Muscle of arm (tissue), 12 donors: ENCODE data around the gene LHFPL2. TPM values are rescaled to one million over a fixed set of nuclear protein-coding genes. Genes with fewer than 3 reads are reported as not detected.

Experiments
- DNase-seq: peaks from one replicate; pipeline ENCODE4 v3.0.0-alpha.2; 2013
- polyA plus RNA-seq, 12 donors: library from polyadenylated mRNA; unstranded; fragments of 120-200 nt; gene quantifications; one replicate each; pipeline ENCODE4 v1.2.1, GENCODE V29; 2013; ENCODE audit not compliant: insufficient read length in 12 of 12

Gene LHFPL2
- polyA plus RNA-seq, 12 donors = 47.8 to 111 (median 57.5) TPM; not detected in 1

DNA sequence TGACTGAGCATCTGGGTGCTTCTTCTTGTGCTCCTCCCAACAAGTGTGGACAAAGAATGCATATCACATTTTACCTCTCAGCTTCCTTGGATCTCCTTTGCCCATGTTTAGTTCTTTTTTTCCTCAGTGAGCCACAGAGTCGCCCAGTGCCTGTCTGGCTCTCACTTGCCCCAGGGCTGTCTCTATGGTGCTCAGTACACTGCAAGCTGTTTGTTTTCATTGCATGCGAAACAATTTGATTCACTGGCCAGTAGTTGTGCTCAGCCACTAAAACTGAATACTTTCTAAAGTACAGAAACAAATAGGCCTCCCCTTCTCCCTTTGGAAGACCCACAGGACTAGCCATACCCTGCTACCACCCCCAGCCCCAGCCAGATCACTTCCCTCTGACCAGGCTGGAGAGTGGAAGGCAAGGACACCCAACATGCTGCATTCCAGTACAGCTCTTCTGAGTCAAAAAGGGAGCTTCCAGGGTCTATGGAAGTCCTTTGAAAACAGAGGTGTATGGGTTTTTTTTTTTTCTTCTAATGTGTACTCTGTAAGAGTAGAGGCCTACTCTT is 3.8 kb downstream of the LHFPL2 start:
- DNase-seq = no peak

DNA sequence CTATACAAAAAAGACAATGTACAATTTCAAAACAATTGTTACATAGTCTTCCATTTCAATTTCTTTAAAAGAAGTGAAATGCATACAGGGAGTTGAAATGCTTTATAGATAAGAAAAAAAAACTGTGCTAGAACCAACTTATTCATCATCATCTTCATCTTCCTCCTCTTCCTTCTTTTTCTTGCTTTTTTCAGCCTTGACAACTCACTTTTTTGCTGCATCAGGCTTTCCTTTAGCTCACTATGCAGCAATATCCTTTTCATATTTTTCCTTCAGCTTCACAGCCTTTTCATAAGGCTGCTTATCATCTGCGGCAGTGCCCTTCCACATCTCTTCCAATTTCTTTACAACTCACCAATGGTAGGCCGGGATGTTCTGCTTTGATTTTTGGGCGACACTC is 4.4 kb downstream of the LHFPL2 start:
- no peak for DNase-seq

DNA sequence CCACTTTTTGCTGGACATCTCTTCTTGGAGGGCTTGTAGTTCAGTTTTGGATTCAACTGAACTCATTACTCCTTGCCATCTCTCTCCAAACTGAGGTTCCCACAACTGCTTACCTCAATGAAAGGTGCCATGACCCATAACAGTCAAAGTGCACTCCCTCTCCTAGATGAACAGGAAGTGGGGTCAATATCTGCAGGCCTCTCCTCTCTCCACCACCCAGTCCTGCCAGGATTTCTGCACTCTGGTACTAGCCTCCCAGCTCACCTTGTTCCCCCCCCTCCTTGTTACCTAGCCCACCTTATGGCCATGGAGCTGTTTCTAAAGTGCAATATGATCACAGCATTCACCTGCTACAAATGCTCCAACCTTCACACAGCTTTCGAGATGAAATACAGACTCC is 5.9 kb downstream of the LHFPL2 start:
- DNase-seq = no peak

DNA sequence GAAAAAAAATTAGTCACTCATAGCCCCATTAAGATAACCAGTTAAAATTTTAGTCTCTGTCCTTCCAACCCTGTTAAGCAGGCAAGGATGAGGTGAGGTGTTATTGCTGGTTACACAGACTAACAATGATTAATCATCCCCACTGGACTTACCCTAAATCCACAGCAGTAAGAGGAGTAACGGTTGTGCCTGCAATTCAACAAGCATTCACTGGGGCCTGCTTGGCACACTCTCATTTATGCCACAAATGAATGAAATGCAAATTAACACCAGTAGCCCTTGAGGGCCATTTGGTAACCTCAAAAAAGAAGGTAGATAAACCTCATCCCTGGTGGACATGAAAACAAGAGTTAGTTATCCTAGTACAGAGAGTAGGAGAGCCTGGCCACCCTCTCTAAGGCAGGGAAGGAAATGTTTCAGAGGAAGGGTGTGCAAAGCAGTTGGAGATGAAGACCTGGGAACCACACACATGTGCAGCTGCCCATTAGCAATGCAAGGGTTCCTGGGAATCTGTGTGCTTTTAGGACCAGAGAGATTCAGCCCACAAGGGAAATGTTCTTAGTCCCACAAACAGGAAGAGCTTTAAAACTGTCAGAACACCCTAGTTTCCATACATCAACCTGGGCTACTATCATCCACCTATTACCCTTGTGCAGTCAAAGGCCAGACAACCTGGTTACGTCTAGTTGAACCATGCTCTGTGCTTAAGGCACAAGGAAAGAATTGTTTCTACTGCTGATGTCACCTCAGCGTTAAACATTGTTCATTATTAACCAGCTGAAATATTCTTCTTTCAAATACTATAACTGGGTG is 7.7 kb downstream of the LHFPL2 start:
- no peak for DNase-seq

DNA sequence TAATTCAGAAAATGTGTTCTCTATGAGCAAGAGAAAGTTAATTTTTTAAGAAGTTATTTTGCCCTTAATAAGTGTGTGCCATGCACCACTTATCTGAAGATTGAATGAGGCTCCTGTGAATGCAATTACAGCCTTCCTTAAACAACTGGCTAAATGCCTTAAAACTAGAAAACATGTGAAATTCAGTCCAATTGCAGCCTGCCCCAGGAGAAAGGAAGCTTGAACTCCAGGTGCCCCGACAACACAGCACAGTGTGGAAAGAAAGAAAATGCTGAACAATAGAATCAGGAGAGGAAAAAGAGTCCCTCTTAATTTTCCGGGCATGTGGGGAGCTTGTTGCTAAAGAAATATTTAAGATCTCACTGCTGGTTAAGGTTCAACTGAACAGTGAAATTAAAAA is 8.8 kb downstream of the LHFPL2 start:
- no peak for DNase-seq

DNA sequence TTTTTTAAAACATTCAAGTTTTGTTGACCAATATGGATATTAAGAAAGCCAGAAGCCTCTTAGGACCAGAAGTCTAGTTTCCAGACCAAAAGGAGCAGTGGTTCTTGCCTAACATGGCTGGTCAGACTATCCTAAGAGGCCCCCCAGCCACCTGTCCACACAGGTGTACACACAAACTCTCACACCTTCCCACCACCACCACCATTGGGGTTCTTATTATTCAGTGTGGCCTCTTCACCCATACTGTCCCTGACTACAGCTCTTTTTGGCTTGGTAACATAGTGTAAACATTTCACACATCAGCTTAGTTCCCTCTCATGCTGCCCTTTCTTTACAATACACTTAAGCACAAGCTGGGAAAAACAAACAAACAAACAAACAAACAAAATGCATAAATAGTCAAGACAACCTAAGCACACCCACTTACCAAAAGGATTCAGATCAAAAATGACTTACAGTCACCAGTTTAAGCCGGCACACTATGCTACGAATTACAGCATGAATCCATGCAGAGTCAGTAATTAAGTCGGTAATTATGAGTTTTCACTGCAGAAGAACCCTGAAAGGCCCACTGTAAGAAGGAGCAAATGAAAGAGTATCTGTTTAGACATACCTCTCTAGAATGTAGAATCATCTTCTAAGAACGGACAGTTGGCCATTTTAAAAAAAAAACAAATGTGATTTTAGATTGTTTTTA is 9.5 kb downstream of the LHFPL2 start:
- no peak for DNase-seq

DNA sequence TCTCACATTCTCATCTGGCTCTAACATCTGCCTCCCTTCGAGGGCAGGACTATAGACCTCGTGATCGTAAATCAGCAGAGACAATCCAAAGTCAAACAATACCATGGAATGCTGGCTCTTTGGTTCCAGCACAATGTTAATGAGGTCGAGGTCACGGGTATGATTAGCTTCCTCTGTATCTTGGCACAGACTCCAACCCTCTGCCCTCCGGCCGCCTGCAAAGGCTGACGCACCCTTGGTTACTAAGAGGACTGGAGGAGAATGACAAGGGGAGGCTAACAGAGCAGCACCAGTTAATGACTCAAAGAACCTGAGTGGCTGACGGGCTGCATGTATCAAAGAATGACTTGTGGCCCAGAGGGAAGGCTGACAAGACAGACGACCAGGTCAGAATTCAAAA is 10.1 kb downstream of the LHFPL2 start:
- DNase-seq = no peak

DNA sequence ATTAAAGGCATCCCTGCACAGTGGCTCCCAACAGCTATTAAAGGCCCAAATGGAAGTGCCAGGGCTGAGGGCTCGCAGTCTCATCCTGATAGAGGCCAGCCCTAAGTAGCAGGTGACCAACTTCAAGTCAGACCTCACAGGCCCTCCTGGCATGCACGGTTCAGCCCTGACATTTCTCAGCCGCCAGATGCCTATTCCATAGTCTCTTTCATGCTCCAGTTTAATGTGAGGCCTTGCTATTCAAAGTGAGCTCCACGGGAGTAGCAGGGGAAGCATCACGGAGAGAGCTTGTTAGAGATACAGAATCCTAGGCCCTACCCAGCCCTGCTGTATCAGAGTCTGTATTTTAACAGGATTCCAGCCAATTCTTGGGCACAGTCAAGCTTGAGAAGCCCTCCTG is 11.1 kb downstream of the LHFPL2 start:
- DNase-seq = no peak

DNA sequence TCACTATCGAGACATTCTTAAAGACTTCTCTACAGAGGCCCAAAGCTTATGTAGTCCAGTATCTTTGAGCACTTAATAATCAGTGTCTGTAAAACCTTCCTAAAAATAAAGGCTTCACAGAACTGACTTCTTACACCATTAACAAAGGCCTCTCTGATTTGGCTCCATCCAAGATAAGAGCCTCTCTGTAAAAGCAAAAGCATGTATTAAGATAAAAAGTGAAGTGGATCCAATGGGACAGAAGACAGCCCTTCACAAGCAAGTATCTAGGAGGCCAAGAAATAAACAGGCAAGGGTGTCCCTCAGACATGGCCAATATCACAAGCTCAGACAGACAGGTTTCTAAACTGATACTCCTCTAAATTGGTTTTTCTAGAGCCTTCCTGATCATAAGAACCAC is 11.9 kb downstream of the LHFPL2 start:
- DNase-seq = no peak

DNA sequence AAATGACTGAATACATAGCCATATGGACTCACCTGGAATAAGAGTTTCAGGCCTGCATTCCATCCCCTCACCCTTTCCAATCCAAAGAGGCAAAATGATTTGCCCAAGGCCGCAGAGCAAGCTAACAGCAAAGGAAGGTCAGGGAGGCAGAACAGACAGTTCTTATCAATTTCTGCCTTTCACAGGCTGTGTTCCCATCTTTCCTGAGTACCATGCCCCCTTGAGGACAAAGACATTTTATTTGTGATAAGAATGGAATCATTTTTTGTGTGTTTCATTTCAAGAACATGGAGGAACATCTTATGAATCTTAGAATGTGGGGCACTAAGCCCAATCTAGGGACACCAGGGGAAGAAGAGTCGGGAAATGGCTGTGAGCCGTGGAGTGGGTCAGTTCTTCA is 13.9 kb downstream of the LHFPL2 start:
- no peak for DNase-seq

DNA sequence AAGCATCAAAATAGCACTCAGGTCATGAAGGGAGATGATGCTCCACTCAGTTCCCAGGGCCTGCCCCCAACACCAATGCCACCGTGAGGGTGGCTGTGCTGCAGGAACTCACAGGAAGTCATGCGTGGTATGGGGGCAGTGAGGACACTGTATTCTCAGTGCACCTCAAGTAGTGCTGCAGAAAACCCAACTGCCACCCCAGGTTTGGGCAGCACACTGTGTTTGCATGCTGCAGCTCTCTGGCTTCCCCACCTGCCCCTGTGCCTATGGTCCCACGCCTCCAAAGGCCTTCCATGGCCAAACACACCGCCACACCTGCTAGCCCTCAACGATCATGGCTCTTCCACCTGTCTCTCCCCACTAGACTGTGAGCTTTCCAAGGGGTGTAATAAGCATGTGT is 14.3 kb downstream of the LHFPL2 start:
- no peak for DNase-seq

DNA sequence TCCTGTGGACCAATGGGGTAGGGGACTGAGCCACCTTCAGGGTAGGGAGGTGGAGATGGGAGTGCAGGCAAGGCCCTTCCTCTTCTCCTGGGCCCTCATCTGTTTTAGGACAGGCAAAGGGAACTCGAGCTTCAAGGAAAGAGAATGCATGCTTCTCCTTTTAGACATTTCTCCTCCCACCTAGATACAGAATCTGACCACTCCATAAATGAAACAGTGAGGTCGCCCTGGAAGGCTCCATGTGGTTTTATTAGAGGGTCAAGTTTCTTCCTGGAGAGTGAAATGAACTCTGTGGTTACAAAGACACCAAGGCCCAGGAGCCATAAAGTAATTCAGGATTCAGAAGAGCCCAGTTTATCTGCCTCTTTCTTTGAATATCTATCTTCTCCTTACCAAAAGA is 14.9 kb downstream of the LHFPL2 start:
- no peak for DNase-seq

DNA sequence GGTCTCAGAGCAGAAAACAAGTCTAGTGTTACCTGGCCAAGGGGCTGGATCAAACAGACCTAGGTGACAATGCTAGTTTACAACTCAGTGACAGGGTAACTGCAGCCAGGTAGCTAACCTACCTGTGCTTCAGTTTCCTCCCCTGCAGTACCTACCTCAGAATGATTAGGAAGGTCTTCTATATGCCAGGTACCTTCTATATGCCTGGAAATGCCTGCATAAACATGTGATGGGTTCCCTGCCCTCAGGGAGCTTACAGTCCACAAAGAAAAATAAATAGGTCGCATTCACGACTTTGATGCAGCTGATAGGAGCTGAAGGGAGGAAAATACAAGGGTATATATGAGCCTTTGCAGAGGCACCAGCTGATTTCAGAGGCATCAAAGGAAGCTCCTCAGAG is 16.1 kb downstream of the LHFPL2 start:
- DNase-seq = no peak

DNA sequence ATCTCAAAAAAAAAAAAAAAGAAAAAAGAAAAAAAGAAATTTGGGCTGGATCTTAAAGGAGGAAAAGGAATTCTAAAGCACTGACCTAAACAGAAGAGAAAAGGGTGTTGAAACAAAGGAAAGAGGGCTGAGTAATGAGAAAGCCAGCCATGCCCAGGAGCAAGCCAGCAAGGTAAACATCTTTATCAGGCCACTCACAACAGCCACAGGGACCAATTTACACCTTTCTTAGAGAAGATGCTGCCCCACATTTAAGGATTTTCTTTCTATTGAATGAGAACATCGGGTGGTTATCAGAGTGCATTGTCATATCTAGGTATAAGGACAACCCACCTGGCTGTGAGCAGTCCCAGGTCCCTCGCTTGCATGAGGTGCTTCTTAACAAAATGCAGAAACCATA is 16.6 kb downstream of the LHFPL2 start:
- DNase-seq = no peak

DNA sequence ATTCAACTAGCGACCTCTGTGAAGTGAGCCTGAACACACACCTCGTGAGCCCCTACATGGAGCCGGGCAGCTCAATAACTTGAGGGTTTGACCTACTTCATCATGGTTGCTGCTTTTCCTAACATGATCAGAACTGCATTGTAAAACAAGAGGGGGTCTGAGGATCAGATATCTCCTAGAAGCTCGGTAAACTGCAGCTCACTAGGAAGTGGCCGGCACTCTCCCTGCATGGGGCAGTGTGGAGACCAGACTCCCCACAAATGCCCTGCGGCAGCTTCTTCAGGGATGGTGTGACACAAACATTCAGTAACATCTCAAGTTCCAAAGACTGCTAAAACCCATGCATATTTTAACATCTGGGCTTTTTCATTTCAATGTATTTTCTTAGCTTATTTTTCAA is 18.5 kb downstream of the LHFPL2 start:
- no peak for DNase-seq

DNA sequence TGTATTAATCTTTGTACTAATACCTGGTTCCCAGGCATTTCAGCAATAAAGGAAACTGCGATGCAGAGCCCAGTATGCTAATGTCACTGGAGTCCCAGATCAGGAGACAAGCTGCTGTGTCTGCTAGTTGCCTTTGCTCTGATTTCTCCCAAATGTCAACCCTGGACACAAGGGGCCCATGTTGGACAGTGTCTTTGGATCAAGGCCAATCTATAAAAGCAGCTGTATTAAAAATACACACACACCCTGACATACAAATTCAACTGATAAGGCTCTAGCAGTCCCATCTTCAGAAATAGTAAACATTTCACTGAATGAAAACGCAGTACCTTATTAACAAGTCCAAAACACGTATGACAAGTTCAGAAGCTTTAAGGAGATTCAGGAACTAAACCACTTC is 18.9 kb downstream of the LHFPL2 start:
- no peak for DNase-seq

DNA sequence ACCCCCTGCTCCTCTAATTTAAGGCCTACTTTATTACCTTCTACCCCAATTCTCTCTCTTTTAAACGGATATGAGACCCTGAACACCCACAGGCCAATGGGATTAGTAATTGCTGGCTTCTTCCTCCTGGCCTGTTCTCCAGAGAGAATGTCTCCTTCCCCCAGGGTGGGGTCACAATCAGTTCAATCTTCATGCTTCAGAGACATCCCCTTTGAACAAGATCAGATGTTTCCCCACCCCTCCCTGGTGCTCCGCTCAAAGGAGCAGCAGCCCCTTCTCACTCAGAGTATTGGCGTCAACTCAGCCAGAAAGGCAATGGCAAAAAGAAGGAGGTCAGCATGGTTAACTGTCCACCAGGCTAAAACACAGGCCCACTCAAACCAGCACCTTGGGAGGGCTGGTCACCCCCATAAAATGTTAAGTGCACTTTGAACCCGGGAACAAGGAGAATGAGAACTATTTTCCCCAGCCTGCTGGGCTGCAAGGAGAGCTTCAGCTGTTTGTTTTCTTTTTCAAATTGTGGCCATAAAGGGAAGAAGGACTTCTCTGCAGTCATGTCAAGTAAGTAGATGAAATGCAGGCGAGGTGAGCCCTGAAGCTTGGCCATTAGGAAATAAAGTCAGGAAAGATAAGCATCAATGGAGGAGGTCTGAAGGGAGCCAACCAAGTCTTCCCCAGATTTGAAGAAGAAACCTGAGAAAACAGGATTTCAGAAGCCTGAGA is 20.1 kb downstream of the LHFPL2 start:
- no peak for DNase-seq

DNA sequence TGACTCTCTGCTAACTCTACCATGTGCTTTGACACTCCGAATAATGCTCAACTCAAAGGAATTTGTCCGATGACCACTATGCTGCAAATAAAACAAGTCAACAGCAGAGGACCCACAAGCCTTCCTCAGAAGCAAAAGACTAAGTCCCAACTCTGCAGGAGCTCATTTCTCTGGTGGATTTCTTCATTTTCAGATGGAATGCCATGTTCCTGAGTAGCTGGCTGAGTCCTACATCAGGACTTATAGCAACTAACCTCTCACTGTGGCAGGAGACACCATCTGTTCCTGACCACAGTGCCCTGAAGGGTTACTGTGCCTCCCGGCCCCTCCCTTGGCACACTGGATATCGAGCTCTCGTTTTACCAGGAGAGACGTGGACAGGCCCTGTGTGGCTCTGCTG is 20.8 kb downstream of the LHFPL2 start:
- no peak for DNase-seq

DNA sequence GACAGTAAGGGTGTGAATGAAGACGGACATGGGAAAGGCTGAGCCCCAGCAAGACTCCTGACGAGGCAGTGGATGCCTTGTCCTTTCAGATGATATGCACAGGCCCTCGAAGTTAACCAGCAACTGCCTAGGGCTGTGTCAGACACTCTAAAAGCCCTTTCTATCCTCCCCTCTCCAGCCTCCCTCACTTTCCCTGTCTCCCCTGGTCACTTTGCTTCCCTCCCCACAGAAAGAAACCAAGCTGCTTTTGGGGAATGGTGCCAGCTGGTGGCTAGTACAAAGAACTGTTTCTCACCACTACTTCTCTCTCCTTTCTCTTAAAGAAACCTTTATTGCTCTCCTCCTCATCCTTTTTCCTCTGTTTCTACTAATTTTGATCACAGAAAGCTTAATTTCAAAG is 21.4 kb downstream of the LHFPL2 start:
- DNase-seq = no peak

DNA sequence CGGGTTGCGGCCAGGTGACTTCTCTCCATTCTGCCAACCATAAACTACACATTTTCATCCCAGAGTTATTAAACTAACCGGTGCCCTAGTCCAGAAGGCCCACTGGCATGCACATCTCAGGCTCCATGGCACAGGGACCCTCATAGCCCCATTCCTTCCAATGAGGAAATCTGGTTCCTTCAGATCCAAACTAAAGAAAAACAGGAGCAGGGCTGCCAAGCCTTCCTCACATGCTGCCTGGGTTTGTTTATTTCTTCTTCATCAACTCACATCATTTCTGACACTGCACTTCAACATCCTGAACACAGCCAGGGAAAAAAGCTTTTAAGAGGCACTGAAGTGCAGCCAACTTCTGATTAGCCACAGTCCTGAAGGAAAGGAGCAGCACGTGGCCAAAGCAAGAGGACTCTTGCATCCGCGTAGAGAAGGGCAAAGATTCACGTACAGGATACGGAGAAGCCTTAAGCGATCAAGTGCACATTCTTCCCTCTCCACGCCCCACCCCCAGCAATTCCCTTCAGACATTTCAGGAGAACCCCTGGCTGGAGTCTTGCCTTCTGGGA is 22.5 kb downstream of the LHFPL2 start:
- no peak for DNase-seq

DNA sequence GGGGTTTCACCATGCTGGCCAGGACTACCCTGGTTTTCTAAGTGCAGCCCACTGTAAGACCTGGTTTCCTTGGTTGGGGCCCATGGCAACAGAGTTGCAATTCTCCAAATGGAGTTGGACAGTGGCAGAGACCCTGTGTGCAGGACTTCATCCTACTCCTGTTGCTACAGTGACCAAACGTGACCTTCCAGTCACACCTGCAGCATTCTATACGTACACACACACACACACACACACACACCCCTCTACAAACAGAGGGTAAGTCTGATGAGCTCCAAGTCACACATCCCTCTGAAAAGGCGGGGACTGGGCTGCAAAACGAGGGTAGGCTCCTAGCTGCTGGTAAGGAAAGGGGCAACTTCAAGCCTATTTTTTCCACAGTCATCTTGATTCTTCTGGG is 23.6 kb downstream of the LHFPL2 start:
- no peak for DNase-seq

DNA sequence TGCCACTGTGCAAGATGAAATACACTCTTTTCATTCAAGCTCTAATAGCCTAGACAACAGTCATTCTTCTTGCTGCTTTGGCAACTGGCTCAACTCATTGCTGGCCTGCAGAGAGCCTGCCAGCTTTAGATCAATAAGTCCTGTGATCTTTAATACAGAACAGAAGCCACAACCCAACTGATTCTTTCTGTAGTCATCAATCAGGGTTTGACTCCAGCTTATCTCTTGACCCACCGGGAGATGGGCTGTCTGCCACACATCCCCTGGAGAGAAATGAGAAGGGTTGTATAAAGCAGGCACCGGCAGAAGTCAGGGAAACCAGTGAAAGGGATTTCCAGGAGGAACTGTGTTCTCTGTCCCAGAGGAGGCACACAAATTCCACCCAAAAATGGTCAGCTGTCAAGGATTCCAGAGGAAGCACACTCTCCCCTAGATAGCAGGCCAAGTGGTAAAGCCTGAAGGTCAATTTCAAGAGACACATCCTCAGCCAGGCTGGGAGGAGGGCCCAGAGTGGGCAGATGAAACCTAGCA is 24.5 kb downstream of the LHFPL2 start:
- no peak for DNase-seq
